Measurements from ENCODE around the gene MSI2. TPM values are rescaled to one million over a fixed set of nuclear protein-coding genes. Genes with fewer than 3 reads are reported as not detected.

Gene MSI2
- total RNA-seq, 3 donors from 2014 or later = 13.4 to 89.1 (median 71.1) TPM

- Histone ChIP-seq H3K27ac (peak overlapping the region in 1 of 2 donors; percentile 36), H3K4me1 (peaks cover 8 to 26% of the 10 kb centered on the region in 2 donors)
Measured at GRCh38 chr17:57438066-57438731, 181.9 kb downstream of the MSI2 start.

GRCh38 chr17:57439651-57440050 lies 183.3 kb downstream of the MSI2 start:
- Histone ChIP-seq H3K27ac (peak overlapping the region; percentile 67 to 78), H3K36me3 (no peaks in the 10 kb centered on the region), H3K4me1 (peaks cover 8 to 32% of the 10 kb centered on the region in 2 donors), H3K4me3 (no peak overlapping the region), H3K27me3 (no peaks in the 10 kb centered on the region), H3K9me3 (no peaks in the 10 kb centered on the region)
- intact Hi-C loops (cut with DNase I; ENCODE audit: low total_unique reads) = no loop called here
- no peak for TF ChIP-seq CTCF (IDR thresholded peaks at IDR 0.05)
- TF ChIP-seq POLR2A (IDR thresholded peaks at IDR 0.05) = no peak
- no peak for TF ChIP-seq POLR2AphosphoS5 (IDR thresholded peaks at IDR 0.05)
- DNase-seq (ENCODE audit: low spot score in 2 of 2) = no peak

More at GRCh38 chr17:57438066-57438731, 181.9 kb downstream of the MSI2 start:
- TF ChIP-seq POLR2AphosphoS5 (IDR thresholded peaks at IDR 0.05) (no peak), CTCF (IDR thresholded peaks at IDR 0.05) (no peak), POLR2A (IDR thresholded peaks at IDR 0.05) (no peak)
- Histone ChIP-seq H3K36me3 (no peaks in the 10 kb centered on the region), H3K4me3 (no peak overlapping the region), H3K9me3 (no peaks in the 10 kb centered on the region), H3K27me3 (no peaks in the 10 kb centered on the region)
- intact Hi-C loops (cut with DNase I; ENCODE audit: low total_unique reads) = no loop called here
- no peak for DNase-seq (ENCODE audit: low spot score in 2 of 2)

DNA sequence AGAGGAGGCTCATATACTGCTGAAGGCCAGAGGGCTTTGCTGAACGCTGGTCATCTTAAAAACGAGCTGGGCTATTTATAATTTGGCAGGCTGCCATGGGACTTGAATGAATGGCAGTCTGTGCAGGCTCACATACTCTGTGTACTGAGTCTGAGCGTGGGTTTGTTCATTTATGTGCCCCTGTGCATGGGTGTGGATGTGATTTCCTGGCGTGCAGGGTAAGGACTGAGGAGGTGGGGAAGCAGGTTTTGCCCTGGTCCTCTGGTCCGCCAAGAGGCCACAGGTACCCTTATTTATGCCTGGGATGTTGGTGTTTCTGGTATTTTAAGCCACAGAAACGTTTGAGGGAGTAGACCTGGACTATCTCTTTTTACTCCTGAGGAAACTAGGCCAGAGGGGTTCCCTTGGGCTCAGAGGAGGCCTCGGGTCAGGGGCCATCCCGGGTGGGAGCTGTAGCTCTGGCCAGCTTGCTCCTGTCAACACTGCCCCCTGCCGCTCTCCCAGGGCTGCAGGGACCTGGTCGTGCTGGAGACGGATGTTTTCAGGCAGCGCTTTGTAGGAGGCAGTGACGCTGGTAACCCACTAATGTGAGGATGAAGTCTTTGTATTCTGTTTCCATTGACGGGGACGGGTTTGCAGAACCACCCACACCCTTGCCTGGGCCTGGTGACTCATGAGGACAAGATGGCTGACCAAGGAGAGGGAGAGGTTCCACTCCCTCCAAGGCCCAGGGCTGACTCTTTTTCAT lies 184.4 kb downstream of the MSI2 start:
- Histone ChIP-seq H3K27ac (peak overlapping the region; percentile 67 to 78), H3K4me3 (no peak overlapping the region), H3K9me3 (no peaks in the 10 kb centered on the region), H3K27me3 (no peaks in the 10 kb centered on the region), H3K4me1 (peaks cover 8 to 39% of the 10 kb centered on the region in 2 donors), H3K36me3 (no peaks in the 10 kb centered on the region)
- peak in 1 of 2 donors; percentile 63 for DNase-seq (ENCODE audit: low spot score in 2 of 2)
- TF ChIP-seq POLR2A (IDR thresholded peaks at IDR 0.05) (no peak), CTCF (IDR thresholded peaks at IDR 0.05) (peak in 1 of 3 donors; percentile 22), POLR2AphosphoS5 (IDR thresholded peaks at IDR 0.05) (peak in 2 of 3 donors; percentile 9 to 22)
- intact Hi-C loops (cut with DNase I; ENCODE audit: low total_unique reads) = no loop called here

DNA sequence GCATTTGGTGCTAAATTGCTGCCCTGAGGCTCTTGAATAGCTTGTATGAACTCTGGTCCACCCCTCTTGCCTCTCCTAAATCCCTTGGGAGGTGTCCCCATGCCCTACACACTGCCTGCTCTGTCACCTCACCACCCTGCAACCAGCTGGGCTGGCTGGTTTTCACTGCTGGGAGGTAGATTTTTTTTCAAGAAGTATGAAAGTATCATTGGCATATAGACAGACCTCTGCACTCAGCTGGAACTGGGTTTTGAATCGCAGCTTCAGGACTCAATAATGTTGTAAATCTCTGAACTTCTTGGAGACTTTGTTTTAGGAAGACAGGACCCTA lies 184.9 kb downstream of the MSI2 start:
- H3K36me3 ChIP-seq = no peaks in the 10 kb centered on the region
- H3K9me3 ChIP-seq = no peaks in the 10 kb centered on the region
- H3K27me3 ChIP-seq = no peaks in the 10 kb centered on the region
- intact Hi-C loops (cut with DNase I; ENCODE audit: low total_unique reads) = no loop called here
- peak overlapping the region; percentile 67 to 78 for H3K27ac ChIP-seq
- peaks cover 8 to 39% of the 10 kb centered on the region in 2 donors for H3K4me1 ChIP-seq
- DNase-seq (ENCODE audit: low spot score in 2 of 2) = no peak
- TF ChIP-seq POLR2A (IDR thresholded peaks at IDR 0.05) = no peak
- no peak for TF ChIP-seq POLR2AphosphoS5 (IDR thresholded peaks at IDR 0.05)
- no peak for TF ChIP-seq CTCF (IDR thresholded peaks at IDR 0.05)
- H3K4me3 ChIP-seq = no peak overlapping the region

GRCh38 chr17:57442401-57442823 lies 186.1 kb downstream of the MSI2 start:
- Histone ChIP-seq H3K36me3 (no peaks in the 10 kb centered on the region), H3K9me3 (no peaks in the 10 kb centered on the region), H3K27ac (peak overlapping the region; percentile 67 to 78), H3K4me3 (no peak overlapping the region), H3K4me1 (peaks cover 8 to 39% of the 10 kb centered on the region in 2 donors), H3K27me3 (no peaks in the 10 kb centered on the region)
- DNase-seq (ENCODE audit: low spot score in 2 of 2) = no peak
- intact Hi-C loops (cut with DNase I; ENCODE audit: low total_unique reads) = no loop called here
- TF ChIP-seq POLR2A (IDR thresholded peaks at IDR 0.05) (no peak), POLR2AphosphoS5 (IDR thresholded peaks at IDR 0.05) (no peak), CTCF (IDR thresholded peaks at IDR 0.05) (no peak)
